Keratinocyte (primary cell): ENCODE data around the gene ALG10. TPM values are rescaled to one million over a fixed set of nuclear protein-coding genes. Genes with fewer than 3 reads are reported as not detected.

Source experiments
- DNase-seq: peaks from one replicate; pipeline ENCODE4 v3.0.0-alpha.2; 2011; ENCODE audit warnings: low read depth, missing footprints, low spot score
- FAIRE-seq: peaks from 2 replicates; lab custom pipeline; 2011; peaks lifted over from hg19 to GRCh38; lab: Jason Lieb, UNC
- H2AFZ ChIP-seq: 2 replicates; pipeline ENCODE4 v1.6.0; 2012; ENCODE audit warnings: low read length, control low read depth, inconsistent platforms; ENCODE audit not compliant: control insufficient read depth
- H3K27ac ChIP-seq: 2 replicates; pipeline ENCODE4 v1.5.1; 2011; ENCODE audit warnings: low read length; ENCODE audit not compliant: control insufficient read depth, insufficient read depth
- H3K27me3 ChIP-seq: 3 replicates; pipeline ENCODE4 v1.6.0; 2011; ENCODE audit warnings: low read length; ENCODE audit not compliant: control insufficient read depth, insufficient read depth; ENCODE audit errors: extremely low read depth
- H3K36me3 ChIP-seq, 2 experiments: 2 replicates in 1 of 2; 3 replicates in 1 of 2; pipeline ENCODE4 v1.5.1; 2011; ENCODE audit warnings: low read length in 2 of 2, mild to moderate bottlenecking in 1 of 2; ENCODE audit not compliant: control insufficient read depth in 2 of 2, insufficient read depth in 2 of 2; ENCODE audit errors: extremely low read depth in 1 of 2
- H3K4me1 ChIP-seq: 3 replicates; pipeline ENCODE4 v1.5.1; 2011; ENCODE audit warnings: low read length; ENCODE audit not compliant: control insufficient read depth, insufficient read depth; ENCODE audit errors: extremely low read depth
- H3K4me2 ChIP-seq: 3 replicates; pipeline ENCODE4 v1.6.0; 2011; ENCODE audit warnings: low read depth, low read length; ENCODE audit not compliant: control insufficient read depth, insufficient read depth; ENCODE audit errors: extremely low read depth
- H3K4me3 ChIP-seq, 3 experiments: fragments of 200-600 bp in 1 of 3; sonication (generic) in 1 of 3; 2 replicates in 2 of 3; 3 replicates in 1 of 3; pipeline ENCODE4 v1.5.1; 2011 to 2016; ENCODE audit warnings: low read length in 3 of 3, mild to moderate bottlenecking in 3 of 3, control low read depth in 2 of 3, inconsistent platforms in 1 of 3, low read depth in 1 of 3, mixed read lengths in 1 of 3, mixed run types in 1 of 3, moderate library complexity in 1 of 3; ENCODE audit not compliant: control insufficient read depth in 2 of 3, insufficient read depth in 2 of 3; ENCODE audit errors: extremely low read depth in 1 of 3
- H3K79me2 ChIP-seq: 2 replicates; pipeline ENCODE4 v1.6.0; 2012; ENCODE audit warnings: low read length; ENCODE audit not compliant: control insufficient read depth, insufficient read depth
- H3K9ac ChIP-seq: 3 replicates; pipeline ENCODE4 v1.6.0; 2011; ENCODE audit warnings: low read length; ENCODE audit not compliant: control insufficient read depth, insufficient read depth; ENCODE audit errors: extremely low read depth
- H3K9me1 ChIP-seq: 3 replicates; pipeline ENCODE4 v1.6.0; 2011; ENCODE audit warnings: low read length; ENCODE audit not compliant: control insufficient read depth, insufficient read depth; ENCODE audit errors: extremely low read depth
- H3K9me3 ChIP-seq: 2 replicates; pipeline ENCODE4 v1.5.1; 2012; ENCODE audit warnings: low read depth, low read length; ENCODE audit not compliant: control insufficient read depth
- H4K20me1 ChIP-seq: 3 replicates; pipeline ENCODE4 v1.6.0; 2011; ENCODE audit warnings: low read length; ENCODE audit not compliant: control insufficient read depth, insufficient read depth; ENCODE audit errors: extremely low read depth
- EZH2 ChIP-seq: IDR thresholded peaks from one replicate; pipeline ENCODE4 v1.6.1; 2012; ENCODE audit warnings: inconsistent platforms, mild to moderate bottlenecking, low read length, moderate library complexity
- dilution Hi-C: fragments of 300-500 bp; cut with MboI; formaldehyde crosslinking; loops from one replicate; pipeline ENCODE4 v1.7.0; 2020; ENCODE audit warnings: low sequenced_read_pairs; ENCODE audit not compliant: extremely low pct_ligation_motif_present
- polyA plus RNA-seq, 5 experiments: library from polyadenylated mRNA; depleted of rRNA in 3 of 5; stranded (reverse) in 3 of 5; stranded (forward) in 1 of 5; unstranded in 1 of 5; fragments of >200 nt; gene quantifications; 1 replicate in 1 of 5; 2 replicates in 3 of 5; 3 replicates in 1 of 5; pipeline versions ENCODE4 v1.2.1 to v1.2.3, GENCODE V29; 2011 to 2012; ENCODE audit warnings: missing spikeins in 2 of 5, low read depth in 1 of 5, low replicate concordance in 1 of 5
- small RNA-seq, 3 experiments: library from RNA; depleted of rRNA; stranded (forward); fragments of <200 nt; gene quantifications; one replicate each; pipeline ENCODE3, GENCODE V24; 2012; ENCODE audit warnings: low read depth in 3 of 3, low replicate concordance in 1 of 3; ENCODE audit not compliant: insufficient read length in 3 of 3
- TF ChIP-seq, protein P1 (sequence below), 3 experiments: IDR thresholded peaks in 1 of 3; conservative IDR thresholded peaks in 1 of 3; optimal IDR thresholded peaks in 1 of 3; 2 replicates in 2 of 3; 3 replicates in 1 of 3; pipeline versions ENCODE3 to v1.5.1; 2011; ENCODE audit warnings: low read length in 3 of 3, mild to moderate bottlenecking in 3 of 3, moderate library complexity in 2 of 3, control low read depth in 1 of 3, inconsistent platforms in 1 of 3; ENCODE audit not compliant: insufficient read depth in 2 of 3; ENCODE audit errors: extremely low read depth in 1 of 3

The ALG10 gene
- polyA plus RNA-seq, 1 donor (not counting 4 experiments of a cell fraction or from before 2014, with no cell fraction given) = 10.6 TPM

DNA sequence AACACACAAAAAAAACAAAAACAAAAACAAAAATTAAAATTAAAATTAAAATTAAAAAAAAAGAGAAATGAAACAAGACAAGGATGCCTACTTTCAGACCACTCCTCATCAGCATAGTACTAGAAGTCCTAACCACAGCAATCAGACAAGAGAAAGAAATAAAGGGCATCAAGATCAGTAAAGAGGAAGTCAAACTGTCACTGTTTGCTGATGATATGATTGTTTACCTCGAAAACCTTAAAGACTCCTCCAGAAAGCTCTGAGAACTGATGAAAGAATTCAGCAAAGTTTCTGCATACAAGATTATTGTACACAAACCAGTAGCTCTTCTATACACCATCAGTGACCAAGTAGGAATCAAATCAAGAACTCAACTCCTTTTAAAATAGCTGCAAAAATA, 29.2 kb downstream of the ALG10 start:
- no peak overlapping the region for H3K27ac ChIP-seq
- H3K4me2 ChIP-seq = no peak overlapping the region
- TF ChIP-seq, protein P1, sequence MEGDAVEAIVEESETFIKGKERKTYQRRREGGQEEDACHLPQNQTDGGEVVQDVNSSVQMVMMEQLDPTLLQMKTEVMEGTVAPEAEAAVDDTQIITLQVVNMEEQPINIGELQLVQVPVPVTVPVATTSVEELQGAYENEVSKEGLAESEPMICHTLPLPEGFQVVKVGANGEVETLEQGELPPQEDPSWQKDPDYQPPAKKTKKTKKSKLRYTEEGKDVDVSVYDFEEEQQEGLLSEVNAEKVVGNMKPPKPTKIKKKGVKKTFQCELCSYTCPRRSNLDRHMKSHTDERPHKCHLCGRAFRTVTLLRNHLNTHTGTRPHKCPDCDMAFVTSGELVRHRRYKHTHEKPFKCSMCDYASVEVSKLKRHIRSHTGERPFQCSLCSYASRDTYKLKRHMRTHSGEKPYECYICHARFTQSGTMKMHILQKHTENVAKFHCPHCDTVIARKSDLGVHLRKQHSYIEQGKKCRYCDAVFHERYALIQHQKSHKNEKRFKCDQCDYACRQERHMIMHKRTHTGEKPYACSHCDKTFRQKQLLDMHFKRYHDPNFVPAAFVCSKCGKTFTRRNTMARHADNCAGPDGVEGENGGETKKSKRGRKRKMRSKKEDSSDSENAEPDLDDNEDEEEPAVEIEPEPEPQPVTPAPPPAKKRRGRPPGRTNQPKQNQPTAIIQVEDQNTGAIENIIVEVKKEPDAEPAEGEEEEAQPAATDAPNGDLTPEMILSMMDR (optimal IDR thresholded peaks at IDR 0.05 in 1 of 3, IDR thresholded peaks at IDR 0.05 in 1 of 3, conservative IDR thresholded peaks at IDR 0.05 in 1 of 3; ENCODE audit: extremely low read depth in 1 of 3, insufficient read depth in 2 of 3, low read length in 3 of 3) = no peak
- TF ChIP-seq EZH2 = no peak
- FAIRE-seq (no peak), DNase-seq (no peak)
- H4K20me1 ChIP-seq = no peaks in the 10 kb centered on the region
- no peak overlapping the region for H3K9ac ChIP-seq
- dilution Hi-C loops = no loop called here
- no peak overlapping the region for H3K4me3 ChIP-seq
- H3K4me1 ChIP-seq = no peaks in the 10 kb centered on the region
- no peaks in the 10 kb centered on the region for H3K27me3 ChIP-seq
- no peaks in the 10 kb centered on the region for H3K79me2 ChIP-seq
- no peaks in the 10 kb centered on the region for H3K36me3 ChIP-seq
- no peak overlapping the region for H2AFZ ChIP-seq
- no peaks in the 10 kb centered on the region for H3K9me3 ChIP-seq
- H3K9me1 ChIP-seq = no peaks in the 10 kb centered on the region

GRCh38 chr12:34054938-34055337, 32.6 kb downstream of the ALG10 start:
- no peaks in the 10 kb centered on the region for H3K36me3 ChIP-seq
- H3K79me2 ChIP-seq = no peaks in the 10 kb centered on the region
- FAIRE-seq (no peak), DNase-seq (no peak)
- H3K9ac ChIP-seq = no peak overlapping the region
- no peak overlapping the region for H3K4me2 ChIP-seq
- no peaks in the 10 kb centered on the region for H3K27me3 ChIP-seq
- no peaks in the 10 kb centered on the region for H4K20me1 ChIP-seq
- H3K27ac ChIP-seq = no peak overlapping the region
- H3K4me1 ChIP-seq = no peaks in the 10 kb centered on the region
- H2AFZ ChIP-seq = no peak overlapping the region
- no peak overlapping the region for H3K4me3 ChIP-seq
- TF ChIP-seq, protein P1 (optimal IDR thresholded peaks at IDR 0.05 in 1 of 3, IDR thresholded peaks at IDR 0.05 in 1 of 3, conservative IDR thresholded peaks at IDR 0.05 in 1 of 3; ENCODE audit: extremely low read depth in 1 of 3, insufficient read depth in 2 of 3, low read length in 3 of 3) = no peak
- no peak for TF ChIP-seq EZH2
- H3K9me1 ChIP-seq = no peaks in the 10 kb centered on the region
- no peaks in the 10 kb centered on the region for H3K9me3 ChIP-seq
- dilution Hi-C loops = no loop called here

Small RNA genes within 50 kb of the gene (small RNA-seq; reads per million reads assigned to genes)
- 0 reads per million in 3 experiments for gene RF00019
